ENCODE data around the gene NUB1. TPM values are rescaled to one million over a fixed set of nuclear protein-coding genes. Genes with fewer than 3 reads are reported as not detected.

The NUB1 gene
- polyA plus RNA-seq (2013, experiment 1 of 2) = 42.7 TPM
- polyA plus RNA-seq (2013, experiment 2 of 2) = 43.4 TPM

- no peak within 1 kb of the TSS for H4K5ac ChIP-seq (ENCODE audit: low read length)
- no peaks in the 10 kb centered on the region for H3K36me3 ChIP-seq (ENCODE audit: control insufficient read depth, insufficient read depth, low read length)
- peak within 1 kb of the TSS; percentile 88 for H3K9ac ChIP-seq (ENCODE audit: low read length)
- no peak within 1 kb of the TSS for H2BK120ac ChIP-seq (ENCODE audit: low read depth, low read length)
- no peak within 1 kb of the TSS for H2BK15ac ChIP-seq (replicated peaks; ENCODE audit: low read depth)
- peak within 1 kb of the TSS; percentile 30 for H3K18ac ChIP-seq (ENCODE audit: low read length)
- peak within 1 kb of the TSS; percentile 74 for H3K4me3 ChIP-seq (ENCODE audit: low read length)
- peaks cover 3% of the 10 kb centered on the region for H3K79me2 ChIP-seq (ENCODE audit: control insufficient read depth, insufficient read depth, low read length)
- no peak within 1 kb of the TSS for H3K4ac ChIP-seq (ENCODE audit: low read depth, low read length)
- H3K4me1 ChIP-seq (ENCODE audit: control insufficient read depth, low read depth, low read length) = no peaks in the 10 kb centered on the region
- peak within 1 kb of the TSS; percentile 23 for H3K27ac ChIP-seq (ENCODE audit: low read depth, low read length)
- no peak within 1 kb of the TSS for H2AK5ac ChIP-seq (ENCODE audit: low read length)
- DNase-seq = peak; percentile 91
- H3K4me2 ChIP-seq (ENCODE audit: low read length) = peak within 1 kb of the TSS; percentile 74
- peaks cover 3% of the 10 kb centered on the region for H3K79me1 ChIP-seq (ENCODE audit: low read length)
- no peak within 1 kb of the TSS for H2BK5ac ChIP-seq (ENCODE audit: low read length)
- H3K23ac ChIP-seq (ENCODE audit: low read length) = no peak within 1 kb of the TSS
- WGBS (ENCODE audit: extremely low coverage, insufficient coverage, low lambda C conversion rate) = no CpG with 5 or more reads among the region's 72 CpGs
- H3K27me3 ChIP-seq (ENCODE audit: insufficient read depth, low read length, poor library complexity) = no peaks in the 10 kb centered on the region
- H4K8ac ChIP-seq (ENCODE audit: low read depth, low read length) = peak within 1 kb of the TSS; percentile 67
- H3K56ac ChIP-seq (ENCODE audit: low read length) = peak within 1 kb of the TSS; percentile 93
Observed at GRCh38 chr7:151341357-151342101, at the start of gene NUB1. NUB1 (plus strand) TSS chr7:151341812; CDS start chr7:151345350, 3,538 bp downstream.

- no peaks in the 10 kb centered on the region for H3K4me1 ChIP-seq (ENCODE audit: control insufficient read depth, low read depth, low read length)
- H3K56ac ChIP-seq (ENCODE audit: low read length) = no peak overlapping the region
- H2AK5ac ChIP-seq (ENCODE audit: low read length) = no peak overlapping the region
- H3K36me3 ChIP-seq (ENCODE audit: control insufficient read depth, insufficient read depth, low read length) = no peaks in the 10 kb centered on the region
- no peak for DNase-seq
- H4K8ac ChIP-seq (ENCODE audit: low read depth, low read length) = no peak overlapping the region
- no peak overlapping the region for H3K4me3 ChIP-seq (ENCODE audit: low read length)
- no peaks in the 10 kb centered on the region for H3K79me2 ChIP-seq (ENCODE audit: control insufficient read depth, insufficient read depth, low read length)
- H4K5ac ChIP-seq (ENCODE audit: low read length) = no peak overlapping the region
- no peak overlapping the region for H3K4ac ChIP-seq (ENCODE audit: low read depth, low read length)
- H2BK15ac ChIP-seq (replicated peaks; ENCODE audit: low read depth) = no peak overlapping the region
- WGBS (ENCODE audit: extremely low coverage, insufficient coverage, low lambda C conversion rate) = no CpG with 5 or more reads among the region's 3 CpGs
- no peak overlapping the region for H2BK120ac ChIP-seq (ENCODE audit: low read depth, low read length)
- no peaks in the 10 kb centered on the region for H3K79me1 ChIP-seq (ENCODE audit: low read length)
- no peak overlapping the region for H3K4me2 ChIP-seq (ENCODE audit: low read length)
- no peak overlapping the region for H2BK5ac ChIP-seq (ENCODE audit: low read length)
- H3K18ac ChIP-seq (ENCODE audit: low read length) = no peak overlapping the region
- H3K27ac ChIP-seq (ENCODE audit: low read depth, low read length) = no peak overlapping the region
- no peaks in the 10 kb centered on the region for H3K27me3 ChIP-seq (ENCODE audit: insufficient read depth, low read length, poor library complexity)
- H3K9ac ChIP-seq (ENCODE audit: low read length) = no peak overlapping the region
- H3K23ac ChIP-seq (ENCODE audit: low read length) = no peak overlapping the region
Observed at GRCh38 chr7:151292850-151293249, 48.8 kb upstream of the NUB1 start.

- Histone ChIP-seq H2BK15ac (replicated peaks; ENCODE audit: low read depth) (no peak overlapping the region), H3K4ac (ENCODE audit: low read depth, low read length) (no peak overlapping the region), H3K27ac (ENCODE audit: low read depth, low read length) (no peak overlapping the region), H4K5ac (ENCODE audit: low read length) (no peak overlapping the region), H3K4me1 (ENCODE audit: control insufficient read depth, low read depth, low read length) (no peaks in the 10 kb centered on the region), H3K4me3 (ENCODE audit: low read length) (no peak overlapping the region), H3K36me3 (ENCODE audit: control insufficient read depth, insufficient read depth, low read length) (no peaks in the 10 kb centered on the region), H3K4me2 (ENCODE audit: low read length) (no peak overlapping the region), H3K23ac (ENCODE audit: low read length) (no peak overlapping the region), H4K8ac (ENCODE audit: low read depth, low read length) (no peak overlapping the region), H3K18ac (ENCODE audit: low read length) (no peak overlapping the region), H2AK5ac (ENCODE audit: low read length) (no peak overlapping the region), H2BK5ac (ENCODE audit: low read length) (no peak overlapping the region), H3K27me3 (ENCODE audit: insufficient read depth, low read length, poor library complexity) (no peaks in the 10 kb centered on the region), H3K79me1 (ENCODE audit: low read length) (no peaks in the 10 kb centered on the region), H3K56ac (ENCODE audit: low read length) (no peak overlapping the region), H2BK120ac (ENCODE audit: low read depth, low read length) (no peak overlapping the region), H3K9ac (ENCODE audit: low read length) (no peak overlapping the region), H3K79me2 (ENCODE audit: control insufficient read depth, insufficient read depth, low read length) (no peaks in the 10 kb centered on the region)
- no peak for DNase-seq
- WGBS (ENCODE audit: extremely low coverage, insufficient coverage, low lambda C conversion rate) = no CpG with 5 or more reads among the region's 3 CpGs
Observed at GRCh38 chr7:151296202-151296992, 45.2 kb upstream of the NUB1 start.

GRCh38 chr7:151298765-151299164 is 42.8 kb upstream of the NUB1 start:
- Histone ChIP-seq H2BK120ac (ENCODE audit: low read depth, low read length) (no peak overlapping the region), H3K4me1 (ENCODE audit: control insufficient read depth, low read depth, low read length) (no peaks in the 10 kb centered on the region), H3K79me2 (ENCODE audit: control insufficient read depth, insufficient read depth, low read length) (no peaks in the 10 kb centered on the region), H3K4me3 (ENCODE audit: low read length) (no peak overlapping the region), H2BK5ac (ENCODE audit: low read length) (no peak overlapping the region), H3K4ac (ENCODE audit: low read depth, low read length) (no peak overlapping the region), H4K8ac (ENCODE audit: low read depth, low read length) (no peak overlapping the region), H3K27me3 (ENCODE audit: insufficient read depth, low read length, poor library complexity) (no peaks in the 10 kb centered on the region), H3K23ac (ENCODE audit: low read length) (no peak overlapping the region), H4K5ac (ENCODE audit: low read length) (no peak overlapping the region), H2AK5ac (ENCODE audit: low read length) (no peak overlapping the region), H3K9ac (ENCODE audit: low read length) (no peak overlapping the region), H3K56ac (ENCODE audit: low read length) (no peak overlapping the region), H3K4me2 (ENCODE audit: low read length) (no peak overlapping the region), H3K27ac (ENCODE audit: low read depth, low read length) (no peak overlapping the region), H3K18ac (ENCODE audit: low read length) (no peak overlapping the region), H3K36me3 (ENCODE audit: control insufficient read depth, insufficient read depth, low read length) (no peaks in the 10 kb centered on the region), H2BK15ac (replicated peaks; ENCODE audit: low read depth) (no peak overlapping the region), H3K79me1 (ENCODE audit: low read length) (no peaks in the 10 kb centered on the region)
- no peak for DNase-seq
- no CpG with 5 or more reads among the region's 5 CpGs for WGBS (ENCODE audit: extremely low coverage, insufficient coverage, low lambda C conversion rate)

- no CpG with 5 or more reads among the region's 6 CpGs for WGBS (ENCODE audit: extremely low coverage, insufficient coverage, low lambda C conversion rate)
- Histone ChIP-seq H3K4me3 (ENCODE audit: low read length) (no peak overlapping the region), H3K27ac (ENCODE audit: low read depth, low read length) (no peak overlapping the region), H3K79me1 (ENCODE audit: low read length) (no peaks in the 10 kb centered on the region), H2BK5ac (ENCODE audit: low read length) (no peak overlapping the region), H3K36me3 (ENCODE audit: control insufficient read depth, insufficient read depth, low read length) (no peaks in the 10 kb centered on the region), H3K4ac (ENCODE audit: low read depth, low read length) (no peak overlapping the region), H3K56ac (ENCODE audit: low read length) (no peak overlapping the region), H3K4me1 (ENCODE audit: control insufficient read depth, low read depth, low read length) (no peaks in the 10 kb centered on the region), H3K27me3 (ENCODE audit: insufficient read depth, low read length, poor library complexity) (no peaks in the 10 kb centered on the region), H2AK5ac (ENCODE audit: low read length) (no peak overlapping the region), H3K23ac (ENCODE audit: low read length) (no peak overlapping the region), H3K18ac (ENCODE audit: low read length) (no peak overlapping the region), H3K4me2 (ENCODE audit: low read length) (no peak overlapping the region), H3K9ac (ENCODE audit: low read length) (no peak overlapping the region), H4K5ac (ENCODE audit: low read length) (no peak overlapping the region), H2BK120ac (ENCODE audit: low read depth, low read length) (no peak overlapping the region), H3K79me2 (ENCODE audit: control insufficient read depth, insufficient read depth, low read length) (no peaks in the 10 kb centered on the region), H4K8ac (ENCODE audit: low read depth, low read length) (no peak overlapping the region), H2BK15ac (replicated peaks; ENCODE audit: low read depth) (no peak overlapping the region)
- no peak for DNase-seq
Observed at GRCh38 chr7:151299530-151299929, 42.1 kb upstream of the NUB1 start.

Measured in mesendoderm (in vitro differentiated cells).